Upper lobe of left lung (tissue), 6 donors: ENCODE measurements around the gene ZBTB38. TPM values are rescaled to one million over a fixed set of nuclear protein-coding genes. Genes with fewer than 3 reads are reported as not detected.

Source experiments
- ATAC-seq, 2 donors: fragments of 200-7000 bp; cut with Tn5 transposase; one replicate each; pipeline ENCODE4 v1.9.1; 2022; ENCODE audit warnings: mild to moderate bottlenecking in 2 of 2, moderate library complexity in 2 of 2; ENCODE audit not compliant: low FRiP score in 2 of 2
- DNase-seq, 2 donors: peaks; one replicate each; pipeline ENCODE4 v3.0.0-alpha.2; 2019 to 2020
- H3K27ac ChIP-seq, 4 donors: fragments of 200-600 bp; sonication (generic); one replicate each; pipeline ENCODE4 v1.5.1; 2016 to 2019
- H3K27me3 ChIP-seq, 4 donors: fragments of 200-600 bp; sonication (generic); one replicate each; pipeline ENCODE4 v1.5.1; 2017 to 2019
- H3K36me3 ChIP-seq, 4 donors: fragments of 200-600 bp; sonication (generic); one replicate each; pipeline ENCODE4 v1.5.1; 2016 to 2019
- H3K4me1 ChIP-seq, 4 donors: fragments of 200-600 bp; sonication (generic); one replicate each; pipeline ENCODE4 v1.5.1; 2018 to 2019
- H3K4me3 ChIP-seq, 4 donors: fragments of 200-600 bp; sonication (generic); one replicate each; pipeline ENCODE4 v1.5.1; 2017 to 2019; ENCODE audit warnings: mild to moderate bottlenecking in 2 of 4, moderate library complexity in 1 of 4
- H3K9me3 ChIP-seq, 4 donors: fragments of 200-600 bp; sonication (generic); one replicate each; pipeline ENCODE4 v1.5.1; 2018 to 2019
- CTCF ChIP-seq, 6 experiments: fragments of 450-650 bp in 4 of 6; fragments of 200-600 bp in 2 of 6; sonication (generic) in 2 of 6; IDR thresholded peaks; one replicate each; pipeline ENCODE4 v1.5.1; 2016 to 2019; ENCODE audit warnings: antibody characterized with exemption in 6 of 6
- EP300 ChIP-seq, 4 donors: sonication (generic); formaldehyde crosslinking; IDR thresholded peaks; one replicate each; pipeline ENCODE4 v1.5.1; 2017; ENCODE audit warnings: antibody characterized with exemption in 4 of 4, control low read depth in 2 of 4
- POLR2A ChIP-seq, 4 donors: fragments of 450-650 bp; IDR thresholded peaks; one replicate each; pipeline ENCODE4 v1.5.1; 2016 to 2017; ENCODE audit warnings: antibody characterized with exemption in 4 of 4, mild to moderate bottlenecking in 2 of 4
- POLR2AphosphoS5 ChIP-seq, 2 donors: sonication (generic); formaldehyde crosslinking; IDR thresholded peaks; one replicate each; pipeline ENCODE4 v1.5.1; 2017; ENCODE audit warnings: antibody characterized with exemption in 2 of 2
- WGBS, 2 donors: methylation state at CpG; one replicate each; pipeline ENCODE4 v1.1.5; 2017 to 2018; 5-methylcytosine and 5-hydroxymethylcytosine counted together
- total RNA-seq, 6 donors: library from RNA; depleted of rRNA in 4 of 6; stranded (reverse); fragments of >200 nt in 4 of 6; gene quantifications; one replicate each; pipeline versions ENCODE4 v1.1.0 to v1.2.1, GENCODE V29; 2016 to 2021
- donor health status: DM: no; HTN: no; CAD: no; lungs with moderate emphysema.
- donor health status: DM: no; HTN: yes; CAD: no; lungs with severe emphysema.

ZBTB38 gene
- total RNA-seq, 6 donors from 2014 or later, result 80.2 to 146 (median 91.8) TPM

- peak overlapping the region; percentile 30 to 62 (median 42) for H3K27ac ChIP-seq
- no peaks in the 10 kb centered on the region for H3K9me3 ChIP-seq
- no peak for TF ChIP-seq CTCF (IDR thresholded peaks at IDR 0.05)
- TF ChIP-seq POLR2A (IDR thresholded peaks at IDR 0.05), result no peak
- no peak for TF ChIP-seq EP300 (IDR thresholded peaks at IDR 0.05)
- no peak for ATAC-seq
- peak overlapping the region in 1 of 4 donors; percentile 6 for H3K4me3 ChIP-seq
- WGBS, 2 donors, result 46 to 49% methylated on average over 14 of the region's 14 CpGs
- no peaks in the 10 kb centered on the region for H3K27me3 ChIP-seq
- DNase-seq, result no peak
- H3K36me3 ChIP-seq, result peaks cover 0 to 36% (median 7%) of the 10 kb centered on the region in 4 donors
- peaks cover 0 to 16% (median 12%) of the 10 kb centered on the region in 4 donors for H3K4me1 ChIP-seq
These were observed 15.3 kb downstream of the ZBTB38 start for GRCh38 chr3:141383555-141384129.

DNA sequence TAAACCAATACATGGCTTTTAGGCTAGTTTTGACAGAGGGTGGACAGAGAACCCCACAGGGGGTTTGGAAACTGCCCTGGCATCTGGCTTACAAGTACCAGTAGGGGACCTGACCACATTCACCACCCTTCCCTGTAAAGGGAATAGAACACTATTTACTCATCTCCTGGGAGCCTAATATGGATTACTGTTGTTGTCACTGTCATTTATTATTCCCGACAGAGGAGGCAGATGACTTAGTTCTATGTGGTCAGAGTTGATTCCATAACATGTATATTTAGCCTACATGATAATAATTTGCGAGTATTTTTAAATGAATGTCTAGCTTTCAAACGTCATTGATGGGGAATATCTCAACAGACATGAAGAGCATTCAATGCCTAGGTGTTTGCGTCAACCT lies 15.9 kb downstream of the ZBTB38 start:
- H3K4me3 ChIP-seq, result no peak overlapping the region
- H3K27ac ChIP-seq, result peak overlapping the region; percentile 23 to 62 (median 40)

DNA sequence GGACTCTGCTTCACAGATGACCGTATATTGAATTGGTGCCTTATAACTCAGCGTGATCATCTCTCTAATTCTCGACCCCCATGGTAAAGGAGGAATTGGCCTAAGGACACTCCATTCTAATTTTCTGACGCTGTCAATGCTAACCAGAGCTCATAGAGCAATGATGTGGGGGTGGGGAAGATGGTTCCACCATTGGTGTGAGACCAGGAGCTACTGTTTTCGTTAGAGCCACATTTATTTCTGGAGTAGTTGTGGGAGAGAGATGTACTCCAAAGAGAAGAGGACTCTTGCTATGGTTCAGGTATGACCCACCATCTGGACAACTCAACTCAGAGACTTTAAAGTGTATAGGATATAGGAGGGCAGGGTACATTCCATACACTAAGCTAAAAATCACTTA lies 16.3 kb downstream of the ZBTB38 start:
- H3K27me3 ChIP-seq, result no peaks in the 10 kb centered on the region
- TF ChIP-seq CTCF (IDR thresholded peaks at IDR 0.05) (no peak), POLR2AphosphoS5 (IDR thresholded peaks at IDR 0.05) (no peak)
- DNase-seq, result no peak
- 96 to 98% methylated on average over 5 of the region's 5 CpGs for WGBS, 2 donors
- H3K9me3 ChIP-seq, result no peaks in the 10 kb centered on the region
- H3K27ac ChIP-seq, result peak overlapping the region; percentile 23 to 62 (median 40)
- H3K4me1 ChIP-seq, result peaks cover 0 to 20% (median 7%) of the 10 kb centered on the region in 4 donors
- peaks cover 0 to 34% (median 7%) of the 10 kb centered on the region in 4 donors for H3K36me3 ChIP-seq
- no peak overlapping the region for H3K4me3 ChIP-seq
- no peak for ATAC-seq

More for the DNA sequence above, 15.9 kb downstream of the ZBTB38 start:
- Histone ChIP-seq H3K9me3 (no peaks in the 10 kb centered on the region), H3K4me1 (peaks cover 0 to 17% (median 10%) of the 10 kb centered on the region in 4 donors), H3K36me3 (peaks cover 0 to 36% (median 7%) of the 10 kb centered on the region in 4 donors), H3K27me3 (no peaks in the 10 kb centered on the region)
- no peak for ATAC-seq
- DNase-seq, result no peak
- WGBS, 2 donors, result 83 to 88% methylated on average over 4 of the region's 4 CpGs
- TF ChIP-seq POLR2A (IDR thresholded peaks at IDR 0.05), result no peak
- no peak for TF ChIP-seq EP300 (IDR thresholded peaks at IDR 0.05)
- no peak for TF ChIP-seq CTCF (IDR thresholded peaks at IDR 0.05)
- TF ChIP-seq POLR2AphosphoS5 (IDR thresholded peaks at IDR 0.05), result no peak

DNA sequence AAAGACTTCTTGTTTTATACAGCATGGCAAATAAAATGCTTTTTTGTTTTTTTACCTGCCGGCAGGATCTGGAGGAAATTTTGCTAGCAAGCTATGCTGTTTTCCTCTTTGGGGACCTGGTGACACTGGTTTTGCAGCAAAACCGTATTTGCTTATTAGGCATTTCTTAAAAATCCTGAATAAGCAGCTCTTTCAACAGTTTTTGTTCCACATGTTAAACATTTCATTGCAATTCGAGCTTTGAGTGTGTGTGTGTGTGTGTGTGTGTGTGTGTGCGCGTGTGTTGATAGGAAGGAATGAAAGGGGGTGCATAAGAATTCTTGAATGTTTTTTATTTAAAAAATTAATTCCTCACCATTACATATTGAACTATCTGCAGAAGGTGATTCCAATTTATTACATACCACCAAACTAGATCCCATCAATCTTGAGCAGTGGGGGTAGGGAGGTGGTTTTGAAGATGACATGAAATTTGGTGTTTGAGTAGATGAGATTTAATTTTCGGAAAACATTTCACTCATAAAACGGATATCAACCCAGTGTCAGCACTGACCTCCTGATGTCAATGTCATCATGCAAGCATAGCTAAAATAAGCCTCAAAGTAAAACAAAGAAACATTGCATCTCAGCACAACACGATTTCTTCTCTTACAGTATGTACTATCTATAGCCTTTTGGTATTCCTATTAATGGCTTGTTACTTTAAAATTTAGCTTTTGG lies 17.3 kb downstream of the ZBTB38 start:
- peaks cover 0 to 34% (median 7%) of the 10 kb centered on the region in 4 donors for H3K36me3 ChIP-seq
- peak overlapping the region in 3 of 4 donors; percentile 10 to 36 (median 23) for H3K4me3 ChIP-seq
- DNase-seq, result no peak
- H3K9me3 ChIP-seq, result no peaks in the 10 kb centered on the region
- H3K27ac ChIP-seq, result peak overlapping the region in 2 of 4 donors; percentile 35 to 48
- no peak for ATAC-seq
- WGBS, 2 donors, result 66 to 67% methylated on average over 8 of the region's 8 CpGs
- TF ChIP-seq EP300 (IDR thresholded peaks at IDR 0.05) (no peak), CTCF (IDR thresholded peaks at IDR 0.05) (no peak), POLR2A (IDR thresholded peaks at IDR 0.05) (no peak), POLR2AphosphoS5 (IDR thresholded peaks at IDR 0.05) (no peak)
- H3K4me1 ChIP-seq, result peaks cover 0 to 17% (median 7%) of the 10 kb centered on the region in 4 donors
- no peaks in the 10 kb centered on the region for H3K27me3 ChIP-seq
